ENCODE results near the gene MRPL20.

The MRPL20 gene

GRCh38 chr1:1361233-1361981 is 45.7 kb downstream of the MRPL20 start:
- DNase-seq (ENCODE audit: low spot score): no peak

GRCh38 chr1:1360506-1361169 is 46.5 kb downstream of the MRPL20 start:
- DNase-seq (ENCODE audit: low spot score): no peak

GRCh38 chr1:1359664-1360468 is 47.2 kb downstream of the MRPL20 start:
- DNase-seq (ENCODE audit: low spot score): no peak

DNA sequence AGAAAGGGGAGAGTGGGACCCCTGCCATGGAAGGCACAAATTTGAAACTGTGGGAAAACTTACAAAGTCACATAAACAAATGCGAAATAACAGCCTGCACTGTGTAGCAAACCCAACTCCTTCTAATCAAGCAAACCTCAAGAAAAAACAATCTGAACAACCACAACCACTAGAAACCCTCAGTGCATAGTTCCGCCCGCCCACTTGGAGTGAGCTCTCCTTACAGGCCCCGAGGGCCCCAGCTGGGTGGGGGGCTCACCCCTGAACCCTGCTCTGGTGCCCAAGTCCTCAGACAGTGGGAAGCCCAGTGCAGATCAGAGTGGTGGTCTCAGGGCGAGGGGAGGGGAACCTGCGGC is 47.8 kb downstream of the MRPL20 start:
- no peak for DNase-seq (ENCODE audit: low spot score)

DNA sequence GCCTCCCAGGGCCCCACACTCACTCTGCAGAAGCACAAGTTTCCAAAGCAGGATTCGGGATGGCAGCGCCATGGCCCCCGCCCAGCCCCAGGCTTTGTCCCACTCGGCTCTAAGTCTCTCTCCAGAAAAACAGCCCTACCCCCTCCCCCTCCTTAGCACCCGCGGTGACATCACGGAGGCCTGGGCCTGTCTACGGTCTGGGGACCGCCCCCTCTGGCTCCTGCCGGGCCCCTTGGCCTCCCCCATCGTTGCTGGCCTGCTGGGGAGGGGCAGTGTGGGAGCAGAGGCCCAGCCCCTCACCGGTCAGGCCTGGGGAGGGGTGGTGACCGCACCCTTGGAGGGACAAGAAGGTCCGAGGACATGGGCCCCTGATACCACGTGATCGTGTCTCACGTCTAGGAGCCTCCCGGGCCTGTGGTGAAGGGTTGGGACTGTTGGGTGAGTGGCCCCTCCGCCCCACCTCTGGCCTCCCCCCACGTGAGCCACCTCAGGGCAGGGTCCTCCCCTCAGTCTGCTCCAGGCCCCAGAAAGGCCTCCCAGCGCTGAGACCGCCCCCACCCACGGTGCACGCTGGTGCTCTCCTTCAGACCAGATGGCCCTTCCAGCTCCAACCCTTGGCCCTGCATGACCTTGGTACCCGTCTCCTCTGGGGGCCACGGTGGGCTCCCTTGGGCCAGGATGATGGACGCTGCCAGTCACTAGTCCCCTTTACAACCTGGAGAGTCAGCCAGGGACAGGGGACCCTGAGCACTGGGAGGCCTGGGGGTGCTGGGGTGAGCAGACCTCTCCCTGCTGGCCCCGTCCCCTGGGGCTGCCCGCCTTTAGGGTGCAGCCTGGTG is 48.4 kb downstream of the MRPL20 start, which contains the start of gene MXRA8:
Gene MXRA8 (minus strand): TSS at position 123 of the 839 bp plus-strand sequence. CDS start 51 bp downstream, at position 72.
- DNase-seq (ENCODE audit: low spot score): no peak

- DNase-seq (ENCODE audit: low spot score): no peak
These were observed 49.1 kb downstream of the MRPL20 start for GRCh38 chr1:1357871-1358432.

GRCh38 chr1:1356796-1357401 is 50.2 kb downstream of the MRPL20 start:
- no peak for DNase-seq (ENCODE audit: low spot score)

- no peak for DNase-seq (ENCODE audit: low spot score)
These were observed 50.8 kb downstream of the MRPL20 start for GRCh38 chr1:1356166-1356795.

DNA sequence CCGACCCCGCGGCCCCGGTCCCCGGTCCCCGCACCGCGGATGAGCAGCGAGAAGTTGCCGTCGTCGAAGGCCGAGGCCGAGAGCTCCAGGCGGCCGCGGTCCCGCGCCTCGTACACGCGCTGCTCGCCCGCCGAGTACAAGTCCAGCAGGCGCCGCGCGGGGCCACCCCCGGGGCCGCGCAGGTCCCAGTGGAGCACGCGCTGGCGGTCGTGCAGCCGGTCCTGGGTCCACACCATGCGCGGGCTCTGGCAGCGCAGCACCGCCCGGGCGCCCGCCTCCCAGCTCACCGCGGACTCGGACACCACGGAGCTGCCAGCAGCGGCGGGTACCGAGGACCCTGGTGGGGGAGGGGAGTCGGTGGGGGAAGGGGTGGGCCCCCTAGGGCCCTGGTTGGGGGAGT is 51.7 kb downstream of the MRPL20 start:
- no peak for DNase-seq (ENCODE audit: low spot score)

DNA sequence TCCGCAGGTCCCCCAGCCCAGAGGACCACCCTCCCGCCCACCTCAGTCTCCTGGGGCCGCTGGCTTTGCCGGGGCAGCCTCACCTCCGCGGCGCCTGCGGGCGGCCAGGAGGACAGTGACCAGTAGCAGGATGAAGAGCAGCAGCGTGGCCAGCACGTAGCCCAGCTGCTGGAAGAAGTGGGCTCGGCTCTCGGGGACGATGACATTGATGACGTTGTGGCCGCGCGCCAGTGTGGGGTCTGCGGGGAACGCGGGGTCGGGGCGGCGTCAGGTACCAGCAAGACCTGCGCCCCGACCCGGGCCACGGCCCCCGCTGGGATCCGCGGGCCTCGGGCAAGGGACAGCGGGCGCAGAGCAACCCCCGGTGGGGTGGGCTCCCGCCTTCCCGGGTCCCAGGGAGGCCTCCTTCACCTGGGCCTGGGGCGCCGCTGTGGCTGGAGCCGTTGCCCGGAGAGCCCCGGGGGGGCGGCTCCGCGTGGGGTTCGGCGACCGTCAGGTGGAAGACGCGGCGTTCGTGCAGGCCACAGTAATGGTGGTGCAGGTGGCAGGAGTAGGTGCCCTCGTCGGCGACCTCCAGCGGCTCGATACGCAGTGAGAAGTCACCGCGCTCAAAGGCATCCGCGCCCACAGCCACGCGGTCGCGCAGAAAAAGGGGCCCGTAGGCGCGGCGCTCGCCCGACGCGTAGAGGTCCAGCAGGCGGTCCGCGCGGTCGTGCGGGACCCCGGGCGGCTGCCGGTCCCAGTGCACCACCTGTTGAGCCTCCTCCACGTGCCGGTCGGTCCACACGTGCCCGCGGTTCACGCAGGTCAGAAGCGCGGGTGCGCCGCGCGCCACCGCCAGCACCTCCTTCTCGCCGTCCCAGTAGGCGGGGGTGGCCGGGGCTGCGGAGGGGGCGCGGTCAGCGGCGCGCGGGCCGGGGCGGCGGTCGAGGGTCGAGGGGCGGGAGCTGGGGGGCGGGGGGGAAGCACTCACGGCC is 52.5 kb downstream of the MRPL20 start:
- no peak for DNase-seq (ENCODE audit: low spot score)

DNA sequence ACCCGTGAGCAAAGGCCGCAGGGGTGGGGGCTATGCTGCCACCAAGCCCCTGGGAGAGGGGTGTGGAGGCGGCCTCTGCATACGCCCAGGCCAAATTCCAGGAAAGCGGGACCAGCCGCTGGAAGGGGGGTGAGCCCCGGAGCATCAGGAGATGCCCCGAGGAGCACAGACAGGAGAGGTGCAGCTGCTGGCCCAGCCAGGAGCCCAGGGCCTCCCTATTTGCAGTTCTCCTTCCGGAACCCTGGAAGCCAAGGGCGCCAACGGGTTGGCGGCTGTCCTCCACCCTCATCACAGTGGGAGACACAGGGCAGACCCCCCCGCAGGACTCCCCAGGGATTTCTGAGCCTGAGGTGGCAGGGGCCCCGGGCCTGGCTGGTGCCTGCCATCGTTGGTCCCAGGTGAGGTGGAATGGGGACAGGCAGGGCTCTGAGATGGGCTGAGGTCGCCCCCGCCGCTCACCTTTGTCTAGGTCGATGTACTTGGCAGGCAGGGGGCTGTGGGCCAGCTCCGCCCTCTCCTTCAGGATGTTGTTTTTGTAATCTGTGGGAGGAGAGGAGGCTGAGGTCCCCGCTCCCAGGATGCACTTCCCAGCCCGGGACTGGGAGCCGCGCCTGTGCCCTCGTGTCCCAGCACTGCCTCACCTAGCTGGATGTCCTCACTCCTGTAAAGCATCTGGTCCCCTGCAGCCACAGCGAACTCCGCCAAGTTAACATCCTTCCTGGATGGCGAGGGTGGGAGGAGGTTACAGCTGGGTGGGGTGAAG is 53.5 kb downstream of the MRPL20 start:
- no peak for DNase-seq (ENCODE audit: low spot score)

GRCh38 chr1:1352786-1353388 is 54.2 kb downstream of the MRPL20 start:
- DNase-seq (ENCODE audit: low spot score): no peak

Data from cerebellar cortex (tissue), 1 donor.